Measurements from ENCODE around the gene RAB11FIP2.
A peak's percentile ranks its signal among the peaks of the same experiment; 100 is the strongest.
"Not testable (repeated sequence)": the region's sequence is repeated elsewhere in the genome, so short reads cannot be mapped to it uniquely, and the experiment has no call there.

Gene RAB11FIP2

DNA sequence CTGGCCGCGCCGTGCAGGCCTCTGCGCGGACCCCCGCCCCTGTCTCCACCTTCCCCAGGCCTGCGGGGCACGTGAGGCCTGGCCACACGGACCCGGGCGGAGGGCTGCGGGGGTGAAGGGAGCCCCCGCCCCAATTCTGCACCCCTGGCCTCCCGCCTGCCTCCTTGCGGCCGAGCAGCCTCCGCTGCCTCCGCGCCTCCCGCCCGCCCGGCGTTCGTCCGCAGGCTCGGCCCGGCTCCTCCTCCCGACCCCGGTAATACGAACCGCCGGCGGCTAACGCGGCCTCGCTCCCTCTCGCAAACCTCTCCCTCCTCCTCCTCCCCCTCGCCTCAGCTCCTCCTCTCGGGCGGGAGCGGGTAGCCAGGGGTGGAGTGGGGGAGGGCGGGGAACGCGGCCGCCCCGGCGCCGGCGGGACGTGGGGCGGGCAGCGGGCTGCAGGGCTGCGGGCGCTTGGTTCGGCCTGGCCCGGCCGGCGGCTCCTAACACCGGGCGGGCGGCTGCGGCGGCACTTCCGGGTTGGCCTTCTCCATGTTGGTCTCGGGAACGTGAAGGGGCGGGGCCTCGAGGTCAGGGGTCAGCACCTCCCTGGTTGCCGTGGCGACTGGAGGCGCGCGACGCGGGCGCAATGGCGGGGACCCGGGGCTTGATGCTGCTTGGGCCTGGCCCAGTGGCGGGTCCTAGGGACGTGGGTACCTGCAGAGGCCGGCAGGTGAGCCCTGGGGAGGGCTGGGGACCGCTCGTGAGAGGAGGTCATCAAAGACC, at the start of gene RAB11FIP2:
Gene RAB11FIP2, minus strand, starts transcription at position 547 of the 762 bp plus-strand sequence. CDS start 778 bp downstream, outside the sequence.
- DNase-seq: peak; percentile 84 to 94 (median 94)

DNA sequence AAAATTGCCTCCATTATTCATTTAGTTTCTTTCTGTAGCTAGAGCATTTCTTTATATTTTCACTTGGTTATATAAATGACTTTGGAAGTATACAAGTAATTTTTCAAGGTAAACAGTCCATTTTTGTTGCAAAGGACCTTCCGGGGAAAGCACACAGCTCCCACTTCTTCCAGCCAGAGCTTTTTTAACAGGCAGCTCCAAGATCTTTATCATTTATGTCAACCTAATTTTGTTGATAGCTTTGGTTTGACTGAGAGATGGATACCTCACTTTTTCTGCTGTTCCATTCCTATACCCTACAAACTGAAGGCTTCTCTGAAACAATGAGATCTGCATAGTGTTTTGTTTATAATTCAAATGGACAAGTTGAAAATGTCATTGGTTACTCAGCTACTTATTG, 49.3 kb upstream of the RAB11FIP2 start:
- DNase-seq: no peak

- no peak for DNase-seq
Observed at GRCh38 chr10:118092209-118092608, 45.5 kb upstream of the RAB11FIP2 start.

DNA sequence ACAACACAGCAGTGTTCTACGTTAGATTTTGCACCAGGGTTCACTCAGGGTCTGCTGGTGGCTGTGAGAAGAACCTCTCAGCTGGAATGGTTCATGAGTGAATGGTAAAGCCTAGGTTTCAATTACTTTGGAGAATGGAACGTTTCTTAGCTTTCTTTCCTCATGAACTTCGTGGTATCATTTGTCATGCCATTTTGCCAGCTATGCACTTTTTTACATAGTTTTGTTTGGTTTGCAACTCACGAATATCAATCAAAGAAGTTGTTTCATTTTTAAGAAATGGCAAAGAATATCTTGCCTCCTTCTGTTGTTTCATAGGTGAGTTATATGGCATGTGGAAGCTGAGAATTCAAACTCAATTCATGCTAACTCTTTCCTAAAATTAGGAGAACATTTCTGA, 34.1 kb upstream of the RAB11FIP2 start:
- DNase-seq: no peak

DNA sequence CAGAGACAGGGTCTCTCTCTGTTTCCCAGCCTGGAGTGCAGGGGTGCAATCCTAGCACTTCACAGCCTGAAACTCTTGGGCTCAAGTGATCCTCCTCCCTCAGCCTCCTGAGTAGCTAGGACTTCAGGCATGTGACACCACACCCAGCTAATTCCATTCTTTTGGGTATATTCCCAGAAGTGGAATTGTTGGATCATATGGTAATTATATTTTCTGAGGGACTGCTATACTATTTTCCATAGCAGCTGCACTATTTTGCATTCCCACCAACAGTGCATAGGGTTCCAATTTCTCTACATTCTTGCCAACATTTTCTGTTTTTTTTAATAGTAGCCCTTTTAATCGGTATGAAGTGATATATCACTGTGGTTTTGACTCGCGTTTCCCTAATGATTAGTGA, 30.0 kb upstream of the RAB11FIP2 start:
- DNase-seq: no peak

- DNase-seq: no peak
Observed at GRCh38 chr10:118072840-118073239, 26.1 kb upstream of the RAB11FIP2 start.

GRCh38 chr10:118067389-118067788, 20.6 kb upstream of the RAB11FIP2 start:
- DNase-seq: not testable (repeated sequence)

GRCh38 chr10:118062798-118063238, 16.1 kb upstream of the RAB11FIP2 start:
- no peak for DNase-seq

DNA sequence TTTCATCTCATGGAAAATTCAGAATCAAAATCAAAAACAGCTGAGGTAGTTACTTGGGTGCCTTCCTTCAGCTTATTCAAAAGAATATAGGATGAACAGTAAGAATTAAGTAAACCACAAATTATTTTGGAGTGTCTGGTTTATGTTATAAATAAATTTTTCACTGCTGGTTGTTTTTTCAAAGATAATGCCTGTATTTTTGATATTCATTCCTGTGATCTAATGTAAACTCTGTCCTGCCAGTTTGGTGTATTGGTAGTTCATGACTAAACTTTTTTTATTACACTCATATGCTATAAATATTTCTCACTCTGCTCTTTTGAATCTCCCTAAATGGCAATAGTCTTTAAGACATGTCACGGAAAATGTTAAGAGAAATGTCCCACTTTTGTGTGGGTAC, 11.6 kb upstream of the RAB11FIP2 start:
- no peak for DNase-seq

GRCh38 chr10:118057361-118057760, 10.6 kb upstream of the RAB11FIP2 start:
- no peak for DNase-seq

GRCh38 chr10:118054383-118054782, 7.6 kb upstream of the RAB11FIP2 start:
- DNase-seq: no peak

DNA sequence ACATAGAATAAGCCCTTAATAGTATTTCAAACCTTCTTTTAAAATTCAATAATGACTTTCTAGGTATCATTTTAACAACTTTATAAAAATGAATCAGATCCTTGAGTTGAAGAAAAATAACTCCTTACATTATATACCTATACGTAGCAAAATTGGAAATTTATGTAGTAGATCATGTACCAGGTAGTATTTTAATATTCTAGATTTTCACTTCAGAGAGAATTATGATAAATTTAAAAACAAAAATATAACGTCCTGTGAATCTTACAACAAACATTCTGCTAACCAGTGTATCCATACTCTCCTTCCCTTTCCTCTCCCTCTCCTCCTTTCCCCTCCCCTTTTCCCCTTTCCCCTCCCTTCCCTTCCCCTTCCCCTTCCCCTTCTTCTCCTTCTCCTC, 6.1 kb upstream of the RAB11FIP2 start:
- no peak for DNase-seq

DNA sequence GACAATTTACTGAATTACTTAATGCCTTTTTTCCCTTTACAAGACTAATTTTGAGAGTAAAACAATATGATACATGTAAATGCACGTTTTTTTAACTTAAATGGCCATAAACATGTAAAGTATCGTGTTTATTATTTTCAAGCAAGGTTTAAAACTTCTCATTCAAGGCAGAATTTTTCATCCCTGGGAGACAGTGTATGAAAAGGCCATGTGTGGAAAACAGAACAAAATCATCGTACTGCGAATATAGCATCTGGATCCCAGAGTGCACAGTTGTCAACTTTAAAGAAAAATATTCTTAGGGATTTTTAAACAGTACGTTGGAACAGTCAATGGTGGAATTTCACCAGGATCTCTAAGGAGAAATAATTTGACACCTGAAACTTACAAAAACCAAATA, 1.1 kb upstream of the RAB11FIP2 start:
- no peak for DNase-seq

- DNase-seq: peak in 1 of 3 experiments; percentile 10
Observed at GRCh38 chr10:118047157-118047719, 497 bp upstream of the RAB11FIP2 start.

GRCh38 chr10:118045837-118046394, 825 bp downstream of the RAB11FIP2 start:
- peak in 2 of 3 experiments; percentile 14 to 78 for DNase-seq

GRCh38 chr10:118045158-118045836, 1.4 kb downstream of the RAB11FIP2 start:
- peak in 1 of 3 experiments; percentile 32 for DNase-seq

DNA sequence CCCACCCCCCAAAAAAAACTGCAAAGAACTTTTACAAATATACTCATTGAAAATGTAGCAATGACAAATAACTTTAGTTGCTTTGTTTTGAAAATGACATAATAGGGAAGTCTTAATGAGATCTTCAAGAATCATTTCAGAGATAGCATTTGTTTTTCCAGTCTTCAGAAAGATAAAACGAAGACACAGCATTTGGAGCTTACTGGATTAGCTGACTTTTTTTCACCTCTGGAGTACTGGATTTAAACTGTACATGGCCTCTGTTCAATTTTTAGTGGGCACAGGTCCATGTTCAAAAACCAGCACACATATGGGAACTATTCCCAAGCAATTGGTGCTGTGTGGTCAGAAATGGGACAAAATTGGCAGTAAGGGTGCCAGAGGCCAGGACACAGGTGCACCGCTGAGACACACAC, 3.9 kb downstream of the RAB11FIP2 start:
- DNase-seq: no peak

DNA sequence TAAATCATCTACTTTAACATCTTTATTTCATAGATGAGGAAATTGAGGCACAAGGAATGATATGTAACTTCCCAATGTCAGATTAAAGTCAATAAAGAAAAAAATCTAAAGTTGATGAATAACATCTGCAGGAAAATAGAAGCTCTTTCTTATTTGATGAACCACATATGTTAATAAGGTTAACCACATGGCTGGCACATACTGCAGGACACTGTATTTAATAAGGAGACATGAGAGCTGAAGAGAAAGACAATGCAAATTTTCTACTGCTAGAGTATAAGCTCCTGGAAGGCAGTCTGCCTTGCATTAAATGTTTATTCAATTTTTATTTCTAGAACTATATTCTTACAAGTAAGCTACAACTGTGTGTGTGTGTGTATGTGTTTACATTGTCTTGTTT, 4.4 kb downstream of the RAB11FIP2 start:
- DNase-seq: no peak

DNA sequence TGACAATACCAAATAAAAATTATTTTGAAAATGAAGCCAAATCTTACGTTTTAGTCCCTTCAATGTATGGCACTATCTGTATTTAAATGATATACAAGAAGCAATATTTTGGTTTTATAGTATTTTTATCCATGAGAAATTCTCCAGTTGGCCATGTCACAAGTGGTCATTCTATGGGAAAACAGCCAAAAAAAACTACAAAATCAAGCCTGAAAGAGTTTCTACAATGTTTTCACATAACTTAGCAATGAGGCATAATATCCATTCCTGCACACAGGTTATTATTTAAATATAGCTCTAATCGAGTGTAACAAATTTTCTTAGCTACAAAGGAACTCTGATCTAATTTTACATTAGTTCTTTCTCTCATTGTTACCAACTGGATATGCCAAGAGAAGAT, 5.4 kb downstream of the RAB11FIP2 start:
- DNase-seq: no peak

DNA sequence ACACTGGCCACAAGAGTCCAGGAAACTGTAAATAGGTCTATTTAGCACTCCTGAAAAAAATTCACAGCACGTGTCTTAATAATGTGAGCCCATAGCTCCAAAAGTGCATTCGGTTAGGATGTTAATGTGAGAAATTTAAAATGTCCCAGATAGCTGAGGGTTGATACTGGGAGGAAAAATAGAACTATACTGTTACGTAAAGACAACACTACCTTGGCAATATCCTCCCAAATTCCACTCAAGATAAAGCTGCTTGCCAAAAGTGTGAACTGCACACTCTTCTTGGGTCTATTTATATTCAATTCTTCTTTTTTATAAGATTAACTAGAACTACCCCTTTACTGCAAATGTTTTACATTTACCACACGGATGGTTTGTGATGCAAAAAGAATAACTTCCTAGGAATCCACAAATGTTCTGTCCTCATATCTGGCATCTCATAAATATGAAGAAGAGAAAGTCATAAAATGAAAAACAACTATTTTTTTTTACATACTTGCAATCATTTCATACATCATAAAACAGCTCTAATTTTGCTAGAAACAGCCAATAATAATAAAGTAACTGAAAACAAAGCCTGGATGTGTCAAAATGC, 10.4 kb downstream of the RAB11FIP2 start:
- DNase-seq: no peak

- DNase-seq: no peak
Observed at GRCh38 chr10:118035354-118036005, 11.3 kb downstream of the RAB11FIP2 start.

GRCh38 chr10:118034791-118035261, 11.9 kb downstream of the RAB11FIP2 start:
- no peak for DNase-seq

All from NCI-H1417 (cell line).